NCI-H526 (cell line): ENCODE results near the gene FHIT.
"Not testable (repeated sequence)": the region's sequence is repeated elsewhere in the genome, so short reads cannot be mapped to it uniquely, and the experiment has no call there.

Experiments
- DNase-seq, 2 experiments: peaks; one replicate each; lab custom pipeline; 2025; lab: John Stamatoyannopoulos, UW

The FHIT gene

DNA sequence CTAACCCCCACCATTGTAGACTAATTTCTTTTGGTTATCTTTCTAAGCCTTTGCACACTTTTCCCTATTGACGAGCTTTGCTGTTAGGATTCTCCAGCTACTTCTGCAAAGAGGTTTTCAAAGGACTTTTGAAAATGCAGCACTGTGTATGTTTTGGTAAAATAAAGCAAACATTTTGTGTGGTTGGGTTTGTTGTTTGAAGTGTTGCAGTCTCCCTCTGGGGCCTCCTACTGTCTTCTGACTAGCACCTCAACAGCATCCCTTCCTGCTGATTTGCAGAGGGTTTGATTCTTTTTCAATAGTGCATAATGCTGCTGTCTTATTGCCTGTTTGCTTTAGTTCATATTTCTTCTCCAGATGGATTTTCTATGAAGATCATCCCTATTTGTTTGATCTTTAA lies 1426.4 kb downstream of the FHIT start:
- DNase-seq: no peak

DNA sequence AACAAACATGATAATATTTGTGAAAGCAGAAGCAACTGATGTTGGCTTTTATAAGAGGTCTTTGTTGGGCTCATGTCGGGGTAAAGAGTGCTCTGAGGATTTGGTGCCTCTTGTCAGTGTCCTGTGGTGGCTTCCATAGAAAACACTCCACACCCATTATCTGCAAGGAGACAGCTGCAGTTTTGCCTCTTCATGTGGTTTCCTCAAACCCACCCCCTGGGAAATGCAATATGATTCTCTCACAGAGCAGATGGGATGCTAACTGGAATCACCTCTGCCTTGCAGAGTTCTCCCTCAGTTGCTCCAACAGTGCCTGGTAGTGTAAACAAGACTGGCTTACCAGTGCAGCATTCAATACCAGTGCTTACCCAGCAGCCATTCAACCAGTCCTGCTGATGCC lies 1430.0 kb downstream of the FHIT start:
- DNase-seq: no peak

DNA sequence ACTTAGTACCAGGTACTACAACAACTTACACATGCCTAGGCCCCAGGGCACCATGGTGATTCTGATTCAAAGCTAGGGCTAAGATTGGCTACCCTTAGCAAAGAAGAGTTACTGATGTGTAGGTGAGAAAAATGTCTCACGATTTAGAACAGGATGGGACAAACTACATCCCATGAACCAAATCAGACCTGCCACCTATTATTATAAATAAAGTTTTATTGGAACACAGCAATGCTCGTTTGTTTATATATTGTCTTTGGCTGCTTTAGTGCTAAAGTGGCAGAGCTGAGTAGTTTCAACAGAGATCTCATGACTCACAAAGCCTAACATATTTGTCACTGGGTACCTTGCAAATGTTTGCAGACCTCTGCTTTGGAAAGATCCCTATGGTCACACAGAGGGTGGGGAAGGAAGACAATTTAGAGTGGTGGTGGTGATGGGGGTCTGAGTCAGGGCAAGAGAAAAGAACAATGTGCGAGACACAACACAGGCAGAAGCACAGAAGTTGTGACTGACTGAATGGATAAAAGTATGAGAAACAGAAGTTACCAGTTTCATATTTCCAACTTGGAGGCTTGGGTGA lies 1430.8 kb downstream of the FHIT start:
- DNase-seq: no peak

DNA sequence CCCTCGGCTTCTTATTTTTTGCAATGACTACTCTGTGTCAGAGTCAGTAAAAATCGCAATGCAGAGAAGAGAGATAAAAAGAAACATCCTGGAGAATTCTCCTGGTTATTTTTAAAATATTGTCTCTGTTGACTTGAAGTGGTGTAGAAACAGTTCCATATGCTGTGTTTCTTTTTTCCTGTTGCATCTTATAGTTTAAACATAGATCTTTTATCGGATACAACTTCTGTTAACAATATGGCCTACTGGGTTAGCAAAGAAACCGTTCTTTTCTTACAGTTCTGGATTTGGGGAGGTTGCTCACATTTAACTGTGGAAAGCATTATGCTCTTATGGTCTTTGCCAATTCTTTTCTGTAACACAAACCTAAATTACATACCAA lies 1432.3 kb downstream of the FHIT start:
- DNase-seq: no peak

GRCh38 chr3:59818033-59818918 lies 1433.0 kb downstream of the FHIT start:
- no peak for DNase-seq

GRCh38 chr3:59817511-59817910 lies 1433.7 kb downstream of the FHIT start:
- DNase-seq: no peak

GRCh38 chr3:59816312-59816711 lies 1434.9 kb downstream of the FHIT start:
- no peak for DNase-seq

DNA sequence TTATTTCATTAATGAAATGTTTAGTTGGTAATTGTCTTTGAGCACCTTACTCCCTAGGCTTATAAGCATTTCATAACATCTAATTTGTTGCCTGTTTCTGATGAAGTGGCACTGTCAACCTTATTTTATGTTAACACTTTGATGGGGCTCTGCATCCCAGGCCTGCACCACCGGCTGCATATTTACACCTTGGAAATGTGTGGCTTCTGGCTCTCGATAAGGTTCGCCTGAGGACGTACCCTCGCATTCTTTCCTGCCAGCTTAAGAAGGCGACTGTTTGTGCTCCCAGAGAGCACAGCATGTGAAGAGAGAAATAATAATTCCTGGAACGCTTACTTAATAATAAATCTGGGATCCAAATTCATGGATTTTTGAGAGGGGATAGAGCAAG lies 1438.1 kb downstream of the FHIT start:
- no peak for DNase-seq

DNA sequence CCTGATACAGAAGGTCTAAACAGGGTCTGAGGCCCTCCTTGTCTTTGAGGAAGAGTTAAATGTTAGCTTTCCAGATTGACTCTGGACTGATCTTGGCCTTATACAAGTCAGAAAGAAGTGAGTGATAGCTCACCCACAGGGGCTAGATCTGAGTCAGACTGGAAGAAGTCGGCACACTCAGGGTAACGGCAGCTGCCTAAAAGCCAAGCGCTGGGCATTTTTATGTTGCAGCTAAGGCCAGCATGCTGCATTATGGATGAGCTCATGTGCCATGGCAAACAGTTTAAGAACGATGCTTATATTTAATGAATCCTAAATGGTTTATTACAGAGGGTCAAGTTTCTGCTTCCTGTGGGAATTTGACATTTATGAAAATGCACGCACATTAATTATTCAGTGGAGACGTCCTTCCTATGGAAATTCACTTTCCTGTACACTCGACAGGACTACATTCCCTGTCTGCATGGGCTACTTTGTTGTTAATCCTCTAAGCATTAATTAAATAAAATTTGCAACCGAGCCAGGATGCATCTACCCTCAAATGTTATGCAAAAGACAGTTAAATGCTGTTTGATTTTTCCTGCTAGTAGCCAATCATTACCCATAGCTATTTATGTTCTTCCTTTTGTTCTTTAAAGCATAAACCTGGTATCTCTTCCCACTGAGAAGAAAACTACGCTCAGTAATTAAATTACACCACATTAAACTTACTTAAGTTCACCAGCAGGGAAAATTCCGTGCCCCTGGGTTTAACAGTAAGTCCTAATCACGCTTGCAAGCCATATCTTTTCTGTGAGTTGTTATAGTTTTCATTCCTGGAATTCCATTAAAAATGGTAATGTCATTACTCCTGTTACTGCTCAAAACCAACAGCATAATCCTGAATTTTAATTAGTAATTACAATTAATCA lies 1438.8 kb downstream of the FHIT start:
- peak; percentile 25 to 31 for DNase-seq

- no peak for DNase-seq
These were observed 1440.1 kb downstream of the FHIT start for GRCh38 chr3:59811160-59811559.

DNA sequence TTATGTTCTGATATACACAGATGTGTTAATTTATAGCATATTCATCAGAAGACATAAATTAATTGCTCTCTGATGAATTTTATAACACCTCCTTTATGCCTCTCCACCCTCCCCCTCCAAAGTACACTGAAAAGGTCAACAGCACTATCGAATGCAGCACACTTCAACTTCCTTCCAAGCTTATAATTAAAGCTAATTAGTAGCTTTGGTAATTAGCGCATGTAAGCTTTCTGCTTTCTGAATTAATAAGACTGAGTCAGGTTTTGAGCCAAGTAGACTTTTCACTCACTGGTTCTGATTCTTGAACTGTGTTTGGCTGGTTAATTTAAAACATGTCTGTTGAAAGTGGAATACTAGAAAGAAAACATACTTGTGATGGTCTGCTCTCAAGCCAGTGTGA lies 1440.6 kb downstream of the FHIT start:
- DNase-seq: no peak

DNA sequence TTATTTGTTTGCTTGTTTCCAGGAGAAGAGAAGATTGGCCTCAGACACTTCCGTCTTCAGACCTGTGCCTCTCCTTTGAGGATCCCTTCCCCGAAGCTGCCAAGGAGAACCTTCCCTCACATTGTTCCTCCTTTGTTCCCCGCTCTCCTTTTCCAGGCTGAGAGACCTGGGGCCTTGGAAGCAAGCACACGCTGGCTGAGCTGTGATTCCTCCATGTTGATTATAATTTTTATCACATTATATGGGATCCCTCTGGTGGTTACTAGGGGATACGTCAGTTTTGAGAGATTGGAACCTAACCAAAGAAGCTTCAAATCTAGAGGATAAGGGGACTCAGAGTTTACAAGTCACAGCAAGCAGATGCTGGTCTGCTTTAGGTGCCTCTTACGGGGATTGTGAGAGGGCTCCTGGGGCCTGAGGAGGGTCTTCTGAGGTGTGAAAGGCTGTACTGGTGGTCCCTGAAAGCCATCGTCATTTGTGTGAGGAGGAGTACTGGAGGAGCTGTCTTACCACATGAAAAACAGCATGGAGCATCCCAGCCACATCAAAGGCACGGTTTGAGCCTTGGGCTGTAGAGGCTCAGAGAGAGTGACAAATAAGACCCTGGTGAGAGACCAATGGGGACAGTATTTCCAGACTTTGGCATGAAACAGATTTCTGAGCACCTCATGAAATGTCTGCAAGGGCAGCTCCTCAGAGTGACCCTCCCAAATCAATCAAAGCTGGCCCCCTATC lies 1441.4 kb downstream of the FHIT start:
- DNase-seq: peak in 1 of 2 experiments; percentile 6

DNA sequence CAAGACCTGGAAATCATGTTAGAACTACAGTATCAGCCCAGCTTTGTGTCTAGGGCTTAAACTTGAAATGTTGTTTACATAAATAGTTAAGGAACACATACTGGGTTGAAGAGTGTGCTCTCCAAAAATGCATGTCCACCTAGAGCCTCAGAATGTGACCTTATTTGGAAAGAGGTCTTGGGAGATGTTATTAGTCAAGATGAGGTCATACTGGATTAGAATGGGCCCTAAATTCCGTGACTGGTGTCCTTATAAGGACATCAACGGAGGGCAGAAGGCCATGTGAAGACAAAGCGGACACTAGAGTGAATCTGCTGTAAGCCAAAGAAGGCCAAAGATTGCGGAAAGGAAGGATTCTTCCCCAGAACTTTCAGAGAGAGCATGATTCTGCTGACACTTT lies 1442.2 kb downstream of the FHIT start:
- no peak for DNase-seq

GRCh38 chr3:59808446-59808845 lies 1442.8 kb downstream of the FHIT start:
- no peak for DNase-seq

GRCh38 chr3:59803268-59803667 lies 1448.0 kb downstream of the FHIT start:
- no peak for DNase-seq

DNA sequence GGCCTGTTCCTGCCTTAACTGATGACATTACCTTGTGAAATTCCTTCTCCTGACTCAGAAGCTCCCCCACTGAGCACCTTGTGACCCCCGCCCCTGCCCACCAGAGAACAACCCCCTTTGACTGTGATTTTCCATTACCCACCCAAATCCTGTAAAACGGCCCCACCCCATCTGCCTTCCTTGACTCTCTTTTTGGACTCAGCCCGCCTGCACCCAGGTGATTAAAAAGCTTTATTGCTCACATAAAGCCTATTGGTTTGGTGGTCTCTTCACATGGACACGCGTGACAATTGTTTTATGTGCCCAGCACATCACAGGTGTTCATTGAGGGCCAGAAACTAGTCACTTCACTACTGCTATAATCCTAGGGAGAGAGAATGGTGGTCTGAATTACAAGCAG lies 1448.8 kb downstream of the FHIT start:
- DNase-seq: not testable (repeated sequence)

DNA sequence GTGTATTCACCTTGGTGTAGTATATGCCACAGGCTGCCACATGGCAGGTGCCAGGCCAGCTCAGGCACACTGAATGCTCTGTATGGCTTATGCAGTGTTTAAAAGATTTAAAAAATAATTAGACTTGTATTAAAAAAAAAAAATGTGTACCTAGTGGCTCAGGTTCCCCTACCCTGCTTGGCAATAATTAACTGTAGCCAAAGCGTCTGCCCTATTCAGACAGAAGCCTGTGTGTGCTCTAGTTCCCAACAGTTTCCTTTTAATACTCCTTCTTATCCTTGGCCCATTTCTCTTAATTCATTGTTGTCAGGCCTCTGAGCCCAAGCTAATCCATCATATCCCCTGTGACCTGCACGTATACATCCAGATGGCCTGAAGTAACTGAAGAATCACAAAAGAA lies 1449.2 kb downstream of the FHIT start:
- no peak for DNase-seq

GRCh38 chr3:59800481-59800880 lies 1450.8 kb downstream of the FHIT start:
- no peak for DNase-seq

- DNase-seq: no peak
These were observed 1452.7 kb downstream of the FHIT start for GRCh38 chr3:59798372-59799086.

GRCh38 chr3:59797533-59797932 lies 1453.7 kb downstream of the FHIT start:
- DNase-seq: no peak

DNA sequence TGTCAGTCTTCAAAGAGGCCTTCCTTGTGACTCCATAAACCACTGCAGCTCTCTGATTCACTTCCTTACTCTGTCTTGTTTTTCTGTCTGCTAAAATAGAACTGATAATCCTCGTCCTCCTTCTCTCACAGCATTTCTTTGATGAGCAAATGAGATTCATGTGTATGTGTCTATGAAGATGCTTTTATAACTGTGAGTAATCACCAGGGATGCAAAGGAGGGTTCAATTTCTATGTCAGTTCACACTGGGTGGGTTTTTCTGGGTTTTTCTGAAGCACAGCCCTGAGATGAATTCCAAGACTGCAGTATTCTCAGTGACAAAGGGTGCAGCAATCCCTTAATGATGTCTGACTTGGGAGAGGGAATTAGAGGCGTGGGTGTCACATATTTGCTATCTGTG lies 1454.8 kb downstream of the FHIT start:
- DNase-seq: no peak
